ENCODE data around the gene TMEM184A.
"Not testable (repeated sequence)": the region's sequence is repeated elsewhere in the genome, so short reads cannot be mapped to it uniquely, and the experiment has no call there.

The TMEM184A gene

GRCh38 chr7:1588978-1589377 is 33.0 kb upstream of the TMEM184A start:
- no peak for DNase-seq

GRCh38 chr7:1587738-1588137 is 31.7 kb upstream of the TMEM184A start:
- no peak for DNase-seq

- peak; percentile 11 for DNase-seq
These were observed 31.1 kb upstream of the TMEM184A start for GRCh38 chr7:1586827-1587705.

- DNase-seq, result no peak
These were observed 30.3 kb upstream of the TMEM184A start for GRCh38 chr7:1586126-1586826.

GRCh38 chr7:1585142-1585981 is 29.4 kb upstream of the TMEM184A start:
- DNase-seq, result no peak

- no peak for DNase-seq
These were observed 28.7 kb upstream of the TMEM184A start for GRCh38 chr7:1584700-1585099.

- DNase-seq, result not testable (repeated sequence)
These were observed 27.4 kb upstream of the TMEM184A start for GRCh38 chr7:1583241-1583930.

GRCh38 chr7:1580422-1581030 is 24.5 kb upstream of the TMEM184A start:
- DNase-seq, result no peak

GRCh38 chr7:1579481-1580421 is 23.7 kb upstream of the TMEM184A start:
- peak; percentile 65 for DNase-seq

GRCh38 chr7:1578513-1578912 is 22.5 kb upstream of the TMEM184A start:
- no peak for DNase-seq

- no peak for DNase-seq
These were observed 20.7 kb upstream of the TMEM184A start for GRCh38 chr7:1576521-1577253.

- DNase-seq, result no peak
These were observed 19.8 kb upstream of the TMEM184A start for GRCh38 chr7:1575809-1576208.

- no peak for DNase-seq
These were observed 16.3 kb upstream of the TMEM184A start for GRCh38 chr7:1572111-1572822.

- DNase-seq, result peak; percentile 85
These were observed 14.0 kb upstream of the TMEM184A start, which contains the start of gene PSMG3 for GRCh38 chr7:1569833-1570632. TSS of gene PSMG3 (minus strand) at chr7:1570032. CDS start at chr7:1569339, 693 bp downstream.

GRCh38 chr7:1569440-1569832 is 13.4 kb upstream of the TMEM184A start:
- DNase-seq, result no peak

GRCh38 chr7:1569016-1569415 is 13.0 kb upstream of the TMEM184A start:
- DNase-seq, result no peak

GRCh38 chr7:1567896-1568510 is 12.0 kb upstream of the TMEM184A start:
- DNase-seq, result no peak
